Thyroid gland (tissue), 4 donors: ENCODE measurements around the gene SHF. TPM values are rescaled to one million over a fixed set of nuclear protein-coding genes. Genes with fewer than 3 reads are reported as not detected.
A peak's percentile ranks its signal among the peaks of the same experiment; 100 is the strongest.

Source experiments
- DNase-seq, 2 donors: peaks; one replicate each; pipeline ENCODE4 v3.0.0-alpha.2; 2019
- H3K27ac ChIP-seq, 3 donors: fragments of 200-600 bp; sonication (generic); 1 replicate in 2 of 3; 2 replicates in 1 of 3; pipeline ENCODE4 v1.5.1; 2016 to 2019; ENCODE audit warnings: mild to moderate bottlenecking in 1 of 3, moderate library complexity in 1 of 3
- H3K27me3 ChIP-seq: fragments of 200-600 bp; sonication (generic); one replicate; pipeline ENCODE4 v1.5.1; 2019
- H3K36me3 ChIP-seq, 2 donors: fragments of 200-600 bp; sonication (generic); one replicate each; pipeline ENCODE4 v1.5.1; 2016 to 2019
- H3K4me1 ChIP-seq, 2 donors: fragments of 200-600 bp; sonication (generic); one replicate each; pipeline ENCODE4 v1.5.1; 2017 to 2019
- H3K4me3 ChIP-seq, 3 donors: fragments of 200-600 bp; sonication (generic); replicated peaks in 1 of 3; 1 replicate in 2 of 3; 2 replicates in 1 of 3; pipeline ENCODE4 v1.5.1; 2016; ENCODE audit warnings: mild to moderate bottlenecking in 1 of 3
- H3K9me3 ChIP-seq: fragments of 200-600 bp; sonication (generic); one replicate; pipeline ENCODE4 v1.5.1; 2017
- CTCF ChIP-seq, 6 experiments: fragments of 200-600 bp in 3 of 6; fragments of 450-650 bp in 3 of 6; sonication (generic) in 3 of 6; IDR thresholded peaks; one replicate each; pipeline ENCODE4 v1.5.1; 2016 to 2019; ENCODE audit warnings: antibody characterized with exemption in 6 of 6, mild to moderate bottlenecking in 2 of 6, inconsistent platforms in 1 of 6, moderate library complexity in 1 of 6
- POLR2A ChIP-seq, 2 donors: fragments of 450-650 bp; IDR thresholded peaks; one replicate each; pipeline ENCODE4 v1.6.1; 2017; ENCODE audit warnings: antibody characterized with exemption in 2 of 2, mild to moderate bottlenecking in 2 of 2, moderate library complexity in 1 of 2
- WGBS, 2 donors: methylation state at CpG; one replicate each; pipeline ENCODE4 v1.1.5; 2017; 5-methylcytosine and 5-hydroxymethylcytosine counted together
- intact Hi-C: fragments of 100-400 bp; cut with DNase I; formaldehyde crosslinking; loops from one replicate; pipeline ENCODE4 v1.15.1; 2023
- total RNA-seq, 4 donors: library from RNA; depleted of rRNA; stranded (reverse); fragments of >200 nt; gene quantifications; one replicate each; pipeline ENCODE4 v1.2.3, GENCODE V29; 2016

SHF gene
- total RNA-seq, 4 donors from 2014 or later: 8.0 to 15.9 (median 8.7) TPM

- Histone ChIP-seq H3K9me3 (no peaks in the 10 kb centered on the region), H3K4me3 (no peak overlapping the region), H3K36me3 (no peaks in the 10 kb centered on the region), H3K4me1 (peaks cover 16 to 29% of the 10 kb centered on the region in 2 donors), H3K27me3 (no peaks in the 10 kb centered on the region), H3K27ac (no peak overlapping the region)
- no peak for DNase-seq
- intact Hi-C loops: no loop called here
- no peak for TF ChIP-seq POLR2A (IDR thresholded peaks at IDR 0.05)
- 50 to 83% methylated on average over 1 to 2 of the region's 2 CpGs for WGBS, 2 donors
Observed at GRCh38 chr15:45183511-45183910, 4.3 kb downstream of the SHF start.

GRCh38 chr15:45182996-45183395 is 4.8 kb downstream of the SHF start:
- 50 to 53% methylated on average over 1 of the region's 1 CpG for WGBS, 2 donors

GRCh38 chr15:45181491-45182285 is 6.1 kb downstream of the SHF start:
- intact Hi-C loops: no loop called here
- WGBS, 2 donors: 82 to 85% methylated on average over 9 of the region's 9 CpGs
- TF ChIP-seq POLR2A (IDR thresholded peaks at IDR 0.05) (no peak), CTCF (IDR thresholded peaks at IDR 0.05) (no peak)

More at GRCh38 chr15:45182996-45183395, 4.8 kb downstream of the SHF start:
- DNase-seq: no peak
- no peak overlapping the region for H3K4me3 ChIP-seq
- H3K27me3 ChIP-seq: no peaks in the 10 kb centered on the region
- intact Hi-C loops: no loop called here
- TF ChIP-seq POLR2A (IDR thresholded peaks at IDR 0.05): no peak
- no peak for TF ChIP-seq CTCF (IDR thresholded peaks at IDR 0.05)
- H3K27ac ChIP-seq: no peak overlapping the region
- H3K36me3 ChIP-seq: no peaks in the 10 kb centered on the region
- peaks cover 14 to 27% of the 10 kb centered on the region in 2 donors for H3K4me1 ChIP-seq
- no peaks in the 10 kb centered on the region for H3K9me3 ChIP-seq

GRCh38 chr15:45180648-45181436 is 6.9 kb downstream of the SHF start:
- intact Hi-C loops: no loop called here
- peaks cover 14 to 18% of the 10 kb centered on the region in 2 donors for H3K4me1 ChIP-seq
- H3K4me3 ChIP-seq: no peak overlapping the region
- no peaks in the 10 kb centered on the region for H3K36me3 ChIP-seq
- WGBS, 2 donors: 92 to 96% methylated on average over 7 of the region's 8 CpGs
- TF ChIP-seq POLR2A (IDR thresholded peaks at IDR 0.05) (no peak), CTCF (IDR thresholded peaks at IDR 0.05) (no peak)
- H3K27ac ChIP-seq: no peak overlapping the region
- no peaks in the 10 kb centered on the region for H3K9me3 ChIP-seq
- DNase-seq: no peak
- H3K27me3 ChIP-seq: no peaks in the 10 kb centered on the region

More at GRCh38 chr15:45181491-45182285, 6.1 kb downstream of the SHF start:
- no peak for DNase-seq
- Histone ChIP-seq H3K4me3 (no peak overlapping the region), H3K36me3 (no peaks in the 10 kb centered on the region), H3K27me3 (no peaks in the 10 kb centered on the region), H3K4me1 (peaks cover 14 to 24% of the 10 kb centered on the region in 2 donors), H3K9me3 (no peaks in the 10 kb centered on the region), H3K27ac (no peak overlapping the region)

GRCh38 chr15:45180201-45180600 is 7.6 kb downstream of the SHF start:
- Histone ChIP-seq H3K36me3 (no peaks in the 10 kb centered on the region), H3K4me1 (peaks cover 14 to 16% of the 10 kb centered on the region in 2 donors), H3K27ac (no peak overlapping the region), H3K4me3 (no peak overlapping the region), H3K27me3 (no peaks in the 10 kb centered on the region), H3K9me3 (no peaks in the 10 kb centered on the region)
- intact Hi-C loops: no loop called here
- TF ChIP-seq CTCF (IDR thresholded peaks at IDR 0.05): no peak
- no peak for TF ChIP-seq POLR2A (IDR thresholded peaks at IDR 0.05)
- peak in 1 of 2 donors; percentile 17 for DNase-seq
- 82 to 84% methylated on average over 7 of the region's 7 CpGs for WGBS, 2 donors
